Esophagus squamous epithelium (tissue), 4 donors: ENCODE data around the gene TFAP2A.

Source experiments
- CTCF ChIP-seq, 6 experiments: fragments of 450-650 bp in 4 of 6; fragments of 200-600 bp in 2 of 6; sonication (generic) in 2 of 6; IDR thresholded peaks; one replicate each; pipeline ENCODE4 v1.5.1; 2016 to 2019; ENCODE audit warnings: antibody characterized with exemption in 6 of 6, mild to moderate bottlenecking in 4 of 6, moderate library complexity in 4 of 6
- POLR2A ChIP-seq, 4 donors: fragments of 450-650 bp; IDR thresholded peaks; one replicate each; pipeline ENCODE4 v1.6.1; 2017; ENCODE audit warnings: antibody characterized with exemption in 4 of 4, mild to moderate bottlenecking in 4 of 4, moderate library complexity in 3 of 4

- TF ChIP-seq CTCF (IDR thresholded peaks at IDR 0.05) (no peak), POLR2A (IDR thresholded peaks at IDR 0.05) (no peak)
These were observed 41.1 kb downstream of the TFAP2A start for GRCh38 chr6:10373642-10374359.
